GM19463 (cell line): ENCODE results near the gene SPATA9.
A peak's percentile ranks its signal among the peaks of the same experiment; 100 is the strongest.
"Not testable (repeated sequence)": the region's sequence is repeated elsewhere in the genome, so short reads cannot be mapped to it uniquely, and the experiment has no call there.

Experiments
- ATAC-seq: cut with Tn5 transposase; IDR thresholded peaks from one replicate; pipeline ENCODE4 v1.9.1; 2021; ENCODE audit warnings: mild to moderate bottlenecking, moderate library complexity; ENCODE audit not compliant: unreplicated experiment

Gene SPATA9

DNA sequence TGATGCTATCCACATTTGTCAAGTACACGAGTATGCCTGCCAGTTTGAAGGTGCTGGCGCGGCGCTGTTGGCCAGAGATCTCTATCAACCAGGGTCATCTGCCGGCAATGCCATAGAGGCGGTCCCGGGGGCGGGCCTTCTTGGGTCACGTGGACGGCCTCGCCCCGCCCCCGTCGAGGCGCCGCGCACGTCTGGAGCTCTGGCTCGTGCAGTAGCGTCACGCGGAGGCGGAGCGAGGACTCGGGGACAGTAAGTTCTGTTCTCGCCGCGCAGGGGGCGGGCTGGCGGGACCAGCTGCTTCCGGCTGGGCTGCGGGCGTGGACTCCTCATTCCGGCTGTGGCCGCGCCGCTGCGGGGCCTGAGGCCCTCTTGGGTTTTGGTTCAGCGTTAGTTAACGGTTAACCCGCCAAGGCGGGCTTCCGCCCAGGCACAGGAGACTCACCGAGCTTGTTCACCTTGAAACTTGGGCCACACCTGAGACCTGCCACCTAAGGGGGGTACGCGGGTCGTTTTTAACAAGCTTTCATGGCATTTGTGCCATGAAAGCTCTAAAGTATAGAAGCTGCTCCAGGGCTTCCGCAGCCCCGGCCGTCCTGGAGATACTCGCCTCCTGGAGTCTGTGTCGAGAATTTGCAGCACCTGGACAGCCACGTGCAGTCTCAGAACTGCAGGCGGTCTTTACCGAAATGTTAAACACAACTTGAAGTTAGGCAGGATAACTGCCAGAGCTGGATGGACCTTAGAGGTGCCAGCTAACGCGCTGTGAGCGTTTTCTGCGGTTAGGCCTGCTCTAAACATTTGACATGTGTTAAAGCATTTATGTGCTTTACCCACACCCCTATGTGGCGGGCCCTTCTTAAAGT, 36.0 kb downstream of the SPATA9 start, which contains the start of gene RFESD:
TSS of gene RFESD (plus strand) at position 209 of the 863 bp plus-strand sequence. CDS start 5,495 bp downstream, outside the sequence.
- ATAC-seq: peak; percentile 96

GRCh38 chr5:95646226-95646568, 36.6 kb downstream of the SPATA9 start:
- ATAC-seq: not testable (repeated sequence)

DNA sequence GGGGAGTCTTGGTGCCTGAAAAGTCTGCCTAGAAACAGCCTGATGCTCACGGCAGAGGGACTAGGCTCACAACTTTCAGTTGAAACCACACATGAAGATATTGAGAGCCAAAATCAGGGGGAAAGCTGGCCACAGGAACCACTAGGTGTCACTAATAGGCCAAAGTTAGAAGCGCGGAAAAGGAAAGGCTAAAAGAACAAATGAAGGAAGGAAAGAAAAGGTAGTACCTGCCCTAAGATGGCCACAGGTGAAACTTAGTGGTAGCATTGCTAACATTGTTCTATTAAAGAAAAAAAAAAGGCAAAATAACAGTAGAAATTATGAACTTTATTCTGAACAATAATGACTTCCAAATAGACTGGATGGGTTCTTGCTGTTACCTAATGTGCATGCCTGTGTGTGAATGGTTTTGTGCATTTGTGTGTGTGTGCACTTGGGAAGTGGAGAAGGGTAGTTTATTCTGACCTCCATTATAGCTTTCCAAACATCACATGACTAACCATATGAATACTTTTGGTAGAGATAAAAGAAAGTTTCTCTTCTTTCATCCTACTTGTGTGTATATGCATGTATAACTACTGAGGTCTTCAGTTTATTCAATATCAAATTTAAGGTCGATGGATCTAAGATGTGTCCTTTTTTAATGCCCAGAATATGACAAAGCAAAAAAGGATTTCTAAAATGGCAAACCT, 38.3 kb downstream of the SPATA9 start:
- ATAC-seq: peak; percentile 20

DNA sequence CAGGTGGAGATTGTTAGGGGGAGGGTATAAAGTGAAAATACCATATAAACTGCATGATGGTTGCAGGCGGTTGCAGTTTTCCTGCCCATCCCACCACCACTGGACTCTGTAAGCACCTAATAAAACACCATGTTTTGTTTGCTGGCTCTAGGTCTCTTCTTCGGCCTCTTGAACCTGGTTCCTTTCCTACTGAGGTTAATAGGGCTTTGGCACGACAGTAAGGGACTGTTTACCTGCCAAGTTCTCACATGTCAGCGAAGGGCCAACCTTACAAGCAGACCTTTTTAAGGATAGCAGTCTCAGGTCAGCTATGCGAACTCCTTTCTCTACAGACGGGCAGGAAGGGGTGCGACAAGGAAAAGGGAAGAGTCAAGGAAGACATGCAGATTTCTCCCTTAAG, 39.6 kb downstream of the SPATA9 start:
- no peak for ATAC-seq

GRCh38 chr5:95641741-95642220, 41.0 kb downstream of the SPATA9 start:
- no peak for ATAC-seq

- no peak for ATAC-seq
Measured at GRCh38 chr5:95638632-95639031, 44.2 kb downstream of the SPATA9 start.

DNA sequence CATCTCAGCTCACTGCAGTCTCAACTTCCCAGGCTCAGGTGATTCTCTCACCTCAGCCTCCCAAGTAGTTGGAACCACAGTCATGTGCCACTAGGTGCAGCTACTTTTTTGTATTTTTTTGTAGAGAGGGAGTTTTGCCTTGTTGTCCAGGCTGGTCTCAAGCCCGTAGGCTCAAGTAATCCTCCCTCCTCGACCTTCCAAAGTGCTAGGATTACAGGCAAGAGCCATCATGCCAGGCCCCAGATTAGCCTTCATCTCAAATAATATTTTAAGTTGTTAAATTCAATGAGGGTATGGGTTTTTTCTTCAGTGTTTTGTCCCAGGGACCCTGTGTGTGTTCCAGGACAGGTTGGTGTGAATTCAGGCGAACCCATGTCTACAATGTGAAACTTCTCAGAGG, 48.7 kb downstream of the SPATA9 start:
- ATAC-seq: no peak

- no peak for ATAC-seq
Measured at GRCh38 chr5:95633671-95634070, 49.1 kb downstream of the SPATA9 start.

DNA sequence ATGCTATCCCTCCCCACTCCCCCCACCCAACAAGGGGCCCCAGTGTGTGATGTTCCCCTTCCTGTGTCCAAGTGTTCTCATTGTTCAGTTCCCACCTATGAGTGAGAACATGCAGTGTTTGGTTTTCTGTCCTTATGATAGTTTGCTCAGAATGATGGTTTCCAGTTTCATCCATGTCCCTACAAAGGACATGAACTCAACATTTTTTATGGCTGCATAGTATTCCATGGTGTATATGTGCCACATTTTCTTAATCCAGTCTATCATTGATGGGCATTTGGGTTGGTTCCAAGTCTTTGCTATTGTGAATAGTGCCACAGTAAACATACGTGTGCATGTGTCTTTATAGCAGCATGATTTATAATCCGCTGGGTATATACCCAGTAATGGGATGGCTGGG, 49.8 kb downstream of the SPATA9 start:
- ATAC-seq: not testable (repeated sequence)

DNA sequence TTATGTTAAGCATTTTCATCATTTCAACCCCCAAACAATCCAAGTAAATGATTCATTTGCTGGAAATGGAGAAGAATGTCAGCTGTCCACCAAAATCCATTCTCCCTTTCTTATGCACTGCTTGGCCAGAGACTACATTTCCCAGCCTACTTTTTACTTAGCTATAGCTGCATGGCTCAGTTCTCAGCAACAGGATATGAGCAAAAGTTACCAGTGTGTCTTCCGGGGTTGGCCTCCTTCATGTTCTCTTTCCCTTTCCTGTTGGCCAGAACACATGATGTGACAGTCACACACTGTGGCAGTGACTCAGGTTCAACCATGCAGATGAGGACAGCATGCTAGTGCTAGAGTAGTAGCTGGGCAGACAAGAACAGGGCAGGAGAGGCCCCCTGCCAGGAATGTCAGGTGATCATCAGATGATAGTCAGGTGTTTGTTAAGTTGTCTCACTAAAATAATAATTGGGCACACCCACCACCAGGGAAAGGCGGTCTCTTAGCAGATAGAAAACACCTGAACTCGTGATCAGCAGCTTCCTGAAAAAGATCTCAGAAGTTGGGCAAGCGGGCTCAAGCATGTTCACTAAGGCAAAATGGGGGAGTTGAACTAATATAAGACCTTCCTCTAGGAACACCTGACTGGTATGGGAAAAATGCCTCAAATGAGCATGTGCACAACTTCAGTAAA, 50.7 kb downstream of the SPATA9 start:
- ATAC-seq: peak; percentile 98

- ATAC-seq: peak; percentile 8
Measured at GRCh38 chr5:95631255-95631958, 51.4 kb downstream of the SPATA9 start.

DNA sequence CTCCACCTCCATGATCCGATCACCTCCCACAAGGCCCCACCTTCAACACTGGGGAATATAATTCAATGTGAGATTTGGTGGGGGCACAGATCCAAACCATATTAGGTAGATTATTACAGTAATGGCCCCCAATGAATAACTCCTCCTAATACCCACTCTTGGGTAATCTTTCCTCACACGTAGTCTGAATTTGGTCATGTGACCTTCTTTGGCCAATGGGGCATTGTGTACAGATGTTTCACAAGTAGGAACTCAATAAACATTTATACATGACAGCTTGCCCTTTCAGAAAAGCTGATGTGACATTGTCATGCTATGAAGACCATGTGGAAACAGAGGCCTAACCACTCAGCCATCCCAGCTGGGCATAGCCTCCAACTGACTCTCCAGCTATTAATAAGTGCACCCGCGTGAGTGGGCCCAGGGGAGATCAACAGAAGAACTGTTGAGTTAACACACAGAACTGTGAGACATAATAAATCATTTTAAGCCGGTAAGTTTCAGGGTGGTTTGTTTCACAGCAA, 52.3 kb downstream of the SPATA9 start:
- ATAC-seq: no peak

DNA sequence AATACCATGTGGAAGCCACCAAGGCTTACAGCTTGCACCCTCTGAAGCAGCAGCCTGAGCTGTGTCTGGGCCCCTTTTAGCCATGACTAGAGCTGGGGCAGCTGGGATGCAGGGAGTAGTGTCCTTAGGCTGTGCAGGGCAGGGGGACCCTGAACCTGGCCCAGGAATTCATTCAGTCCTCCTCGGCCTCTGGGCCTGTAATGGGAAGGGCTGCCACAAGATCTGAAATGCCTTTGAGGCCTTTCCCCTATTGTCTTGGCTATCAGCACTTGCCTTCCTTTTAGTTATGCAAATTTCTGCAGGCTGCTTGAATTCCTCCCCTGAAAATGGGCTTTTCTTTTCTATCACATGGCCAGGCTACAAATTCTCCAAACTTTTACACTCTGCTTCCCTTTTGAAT, 53.9 kb downstream of the SPATA9 start:
- ATAC-seq: no peak

DNA sequence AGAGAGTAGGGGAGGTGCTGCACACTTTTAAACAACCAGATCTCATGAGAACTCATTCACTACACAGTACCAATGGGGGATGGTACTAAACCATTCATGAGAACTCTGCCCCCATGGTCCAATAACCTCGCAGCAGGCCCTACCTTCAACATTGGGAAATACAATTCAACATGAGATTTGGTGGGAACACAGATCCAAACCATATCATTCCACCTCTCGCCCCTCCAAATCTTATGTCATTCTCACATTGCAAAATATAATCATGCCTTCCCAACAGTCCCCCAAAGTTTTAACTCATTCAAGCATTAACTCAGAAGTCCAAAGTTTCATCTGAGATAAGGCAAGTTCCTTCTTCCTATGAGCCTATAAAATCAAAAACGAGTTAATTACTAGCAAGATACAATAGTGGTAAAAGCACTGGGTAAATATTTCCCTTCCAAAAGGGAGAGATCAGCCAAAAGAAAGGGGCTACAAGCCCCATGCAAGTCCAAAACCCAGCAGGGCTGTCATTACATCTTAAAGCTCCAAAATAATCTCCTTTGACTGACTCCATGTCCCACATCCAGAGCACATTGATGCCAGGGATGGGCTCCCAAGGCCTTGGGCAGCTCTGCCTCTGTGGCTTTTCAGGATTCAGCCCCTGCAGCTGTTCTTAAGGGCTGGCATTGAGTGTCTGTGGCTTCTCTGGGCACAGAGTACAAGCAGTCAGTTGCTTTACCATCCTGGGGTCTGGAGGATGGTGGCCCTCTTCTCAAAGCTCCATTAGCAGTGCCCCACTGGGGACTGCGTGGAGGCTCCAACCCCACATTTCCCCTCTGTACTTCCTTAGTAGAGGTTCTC, 54.6 kb downstream of the SPATA9 start:
- ATAC-seq: no peak

DNA sequence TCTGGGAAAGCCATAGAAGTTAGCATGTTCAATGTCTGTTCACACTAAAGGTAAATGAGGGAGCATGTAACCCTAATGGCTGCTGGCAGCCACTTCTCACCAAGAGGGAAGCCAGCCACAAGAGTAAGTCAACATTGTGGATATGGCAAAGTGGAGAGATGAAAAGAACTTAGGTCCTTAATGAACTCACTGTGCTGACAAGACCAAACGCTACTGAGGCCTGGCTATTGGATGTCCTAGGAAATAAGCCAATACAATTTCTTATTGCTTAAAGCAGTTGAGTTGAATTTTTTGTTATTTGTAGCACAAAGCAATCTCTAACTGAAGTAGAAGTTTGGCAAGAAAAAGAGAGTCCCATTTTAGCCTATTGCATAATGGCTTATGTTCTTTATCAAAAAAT, 56.1 kb downstream of the SPATA9 start:
- no peak for ATAC-seq

DNA sequence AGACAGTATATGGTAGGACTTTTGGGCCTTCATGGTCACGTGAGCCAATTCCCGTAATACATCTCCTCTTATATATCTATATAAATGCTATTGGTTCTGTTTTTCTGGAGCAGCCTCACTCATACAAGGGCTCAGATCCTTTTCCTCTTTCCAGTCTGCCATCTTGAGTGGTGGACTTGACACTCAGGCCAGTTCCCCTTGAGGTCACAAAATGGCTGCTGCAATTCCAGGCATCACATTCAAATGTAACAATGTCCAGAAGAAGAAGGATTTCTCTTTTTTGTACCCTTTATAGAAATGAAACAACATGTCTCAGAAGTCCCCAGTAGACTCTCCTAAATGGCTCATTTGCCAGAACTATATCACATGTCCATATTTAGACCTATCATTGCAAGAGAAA, 58.4 kb downstream of the SPATA9 start:
- no peak for ATAC-seq

GRCh38 chr5:95623706-95624105, 59.1 kb downstream of the SPATA9 start:
- no peak for ATAC-seq

GRCh38 chr5:95621839-95622629, 60.8 kb downstream of the SPATA9 start:
- no peak for ATAC-seq
